SU-DHL-6 (cell line): ENCODE results near the gene SLC43A3.

Source experiments
- H2AFZ ChIP-seq: fragments of 200-600 bp; sonication (generic); 2 replicates; pipeline ENCODE4 v1.6.1; 2014; ENCODE audit warnings: low read depth, mild to moderate bottlenecking, moderate library complexity, mixed read lengths, antibody characterized with exemption, low read length; ENCODE audit not compliant: severe bottlenecking
- H3F3A ChIP-seq: fragments of 200-600 bp; shearing (Covaris generic); 2 replicates; pipeline ENCODE4 v1.6.0; 2016; ENCODE audit warnings: antibody characterized with exemption, mild to moderate bottlenecking; ENCODE audit not compliant: insufficient read depth
- H3K27ac ChIP-seq: fragments of 200-600 bp; sonication (generic); 2 replicates; pipeline ENCODE4 v1.5.1; 2016; ENCODE audit warnings: low read depth, mild to moderate bottlenecking, low read length, moderate library complexity, mixed read lengths
- H3K27me3 ChIP-seq: fragments of 200-600 bp; sonication (generic), shearing (Covaris generic); 2 replicates; pipeline ENCODE4 v1.6.0; 2014; ENCODE audit warnings: mild to moderate bottlenecking, low read length
- H3K36me3 ChIP-seq: fragments of 200-600 bp; sonication (generic); 2 replicates; pipeline ENCODE4 v1.6.1; 2014; ENCODE audit warnings: mild to moderate bottlenecking, low read length, mixed read lengths
- H3K4me2 ChIP-seq: fragments of 300-600, 200-600 bp; shearing (Covaris generic), sonication (generic); 2 replicates; pipeline ENCODE4 v1.6.0; 2014; ENCODE audit warnings: low read length, low read depth, mild to moderate bottlenecking; ENCODE audit not compliant: poor library complexity, severe bottlenecking
- H3K4me3 ChIP-seq: fragments of 200-600 bp; sonication (generic); 2 replicates; pipeline ENCODE4 v1.5.1; 2014; ENCODE audit warnings: antibody characterized with exemption, low read length, mild to moderate bottlenecking, mixed read lengths; ENCODE audit not compliant: insufficient read depth, poor library complexity, severe bottlenecking
- H3K79me2 ChIP-seq: fragments of 200-600 bp; sonication (generic); 2 replicates; pipeline ENCODE4 v1.6.1; 2014; ENCODE audit warnings: mild to moderate bottlenecking, low read length, moderate library complexity; ENCODE audit not compliant: insufficient read depth
- H3K9ac ChIP-seq: fragments of 200-600 bp; sonication (generic); 2 replicates; pipeline ENCODE4 v1.7.0; 2014; ENCODE audit warnings: mild to moderate bottlenecking, low read length
- H3K9me2 ChIP-seq: fragments of 200-600 bp; sonication (generic); replicated peaks from 2 replicates; pipeline ENCODE4 v1.6.1; 2014; ENCODE audit warnings: low read length; ENCODE audit not compliant: insufficient read depth
- H3K9me3 ChIP-seq: fragments of 200-600 bp; sonication (generic); 2 replicates; pipeline ENCODE4 v1.6.1; 2014; ENCODE audit warnings: low read length, mixed read lengths; ENCODE audit not compliant: insufficient read depth
- H4K20me1 ChIP-seq: fragments of 200-600 bp; sonication (generic); 2 replicates; pipeline ENCODE4 v1.6.1; 2014; ENCODE audit warnings: low read depth, mild to moderate bottlenecking, antibody characterized with exemption, low read length, moderate library complexity, mixed read lengths
- CTCF ChIP-seq: fragments of 200-600 bp; sonication (generic); IDR thresholded peaks from one replicate; pipeline ENCODE4 v1.5.1; 2017; ENCODE audit warnings: antibody characterized with exemption, mild to moderate bottlenecking, low read length, moderate library complexity; ENCODE audit not compliant: insufficient read depth, poor library complexity, severe bottlenecking
- EZH2phosphoT487 ChIP-seq: fragments of 200-600 bp; sonication (generic), shearing (Covaris generic); conservative IDR thresholded peaks from 2 replicates; pipeline ENCODE4 v1.6.1; 2018; ENCODE audit warnings: mild to moderate bottlenecking, antibody characterized with exemption, low read length, moderate library complexity, mixed read lengths

SLC43A3 gene

GRCh38 chr11:57430952-57431351 lies 4.0 kb upstream of the SLC43A3 start:
- Histone ChIP-seq H2AFZ (no peak overlapping the region), H3K9me3 (no peaks in the 10 kb centered on the region), H3K79me2 (peaks cover 9% of the 10 kb centered on the region), H4K20me1 (no peaks in the 10 kb centered on the region), H3K4me2 (no peak overlapping the region), H3K4me3 (no peak overlapping the region), H3K9me2 (no peaks in the 10 kb centered on the region), H3K36me3 (peaks cover under 1% of the 10 kb centered on the region; the same call in 1 of the 2 replicates), H3K9ac (no peak overlapping the region), H3F3A (no peaks in the 10 kb centered on the region), H3K27ac (no peak overlapping the region), H3K27me3 (no peaks in the 10 kb centered on the region)
- no peak for TF ChIP-seq CTCF
- no peak for TF ChIP-seq EZH2phosphoT487

GRCh38 chr11:57429946-57430345 lies 3.0 kb upstream of the SLC43A3 start:
- H2AFZ ChIP-seq: no peak overlapping the region
- H3K9me2 ChIP-seq: no peaks in the 10 kb centered on the region
- H3K27ac ChIP-seq: no peak overlapping the region
- no peaks in the 10 kb centered on the region for H3K9me3 ChIP-seq
- TF ChIP-seq EZH2phosphoT487: no peak
- no peak for TF ChIP-seq CTCF
- H3F3A ChIP-seq: peaks cover 4% of the 10 kb centered on the region; the same call in 1 of the 2 replicates
- H4K20me1 ChIP-seq: no peaks in the 10 kb centered on the region
- peaks cover 19% of the 10 kb centered on the region for H3K79me2 ChIP-seq
- no peak overlapping the region for H3K4me3 ChIP-seq
- no peaks in the 10 kb centered on the region for H3K27me3 ChIP-seq
- H3K4me2 ChIP-seq: no peak overlapping the region
- H3K9ac ChIP-seq: no peak overlapping the region
- peaks cover 6% of the 10 kb centered on the region; the same call in 1 of the 2 replicates for H3K36me3 ChIP-seq

GRCh38 chr11:57428643-57429042 lies 1.7 kb upstream of the SLC43A3 start:
- Histone ChIP-seq H3K4me3 (no peak overlapping the region), H4K20me1 (no peaks in the 10 kb centered on the region; the same call in 1 of the 2 replicates), H2AFZ (no peak overlapping the region)

More at GRCh38 chr11:57428643-57429042, 1.7 kb upstream of the SLC43A3 start:
- Histone ChIP-seq H3K27ac (no peak overlapping the region), H3K4me2 (no peak overlapping the region), H3K27me3 (no peaks in the 10 kb centered on the region), H3K9me2 (no peaks in the 10 kb centered on the region), H3K9ac (no peak overlapping the region), H3K9me3 (no peaks in the 10 kb centered on the region), H3K36me3 (peaks cover 15% of the 10 kb centered on the region), H3F3A (peaks cover 9% of the 10 kb centered on the region; the same call in 1 of the 2 replicates), H3K79me2 (peaks cover 31% of the 10 kb centered on the region)
- TF ChIP-seq CTCF (no peak), EZH2phosphoT487 (no peak)
